Islet of Langerhans (tissue), 1 donor: ENCODE results near the gene KRT32.

Experiments used
- FAIRE-seq: peaks from one replicate; lab custom pipeline; 2011; peaks lifted over from hg19 to GRCh38; lab: Jason Lieb, UNC

The KRT32 gene

GRCh38 chr17:41466988-41467387 lies at the start of gene KRT32:
TSS of gene KRT32 (minus strand) at chr17:41467386. CDS start at chr17:41467325, 61 bp downstream.
- FAIRE-seq = no peak

- FAIRE-seq = no peak
Observed at GRCh38 chr17:41516830-41517283, 49.7 kb upstream of the KRT32 start.

- no peak for FAIRE-seq
Observed at GRCh38 chr17:41516147-41516829, 49.1 kb upstream of the KRT32 start.

- FAIRE-seq = no peak
Observed at GRCh38 chr17:41513168-41513547, 46.0 kb upstream of the KRT32 start.

- no peak for FAIRE-seq
Observed at GRCh38 chr17:41512546-41513167, 45.5 kb upstream of the KRT32 start.

GRCh38 chr17:41511716-41512115 lies 44.5 kb upstream of the KRT32 start:
- no peak for FAIRE-seq

GRCh38 chr17:41511116-41511515 lies 43.9 kb upstream of the KRT32 start:
- FAIRE-seq = no peak

- no peak for FAIRE-seq
Observed at GRCh38 chr17:41510251-41511065, 43.3 kb upstream of the KRT32 start.

- FAIRE-seq = no peak
Observed at GRCh38 chr17:41507315-41507880, 40.2 kb upstream of the KRT32 start.

- FAIRE-seq = no peak
Observed at GRCh38 chr17:41505809-41506767, 38.9 kb upstream of the KRT32 start.

- no peak for FAIRE-seq
Observed at GRCh38 chr17:41505007-41505808, 38.0 kb upstream of the KRT32 start, which contains the start of gene KRT13. TSS of gene KRT13 (minus strand) at chr17:41505612. CDS start at chr17:41505550, 62 bp downstream.

- FAIRE-seq = no peak
Observed at GRCh38 chr17:41504246-41504977, 37.2 kb upstream of the KRT32 start.

- no peak for FAIRE-seq
Observed at GRCh38 chr17:41503202-41503601, 36.0 kb upstream of the KRT32 start.

GRCh38 chr17:41500131-41500911 lies 33.1 kb upstream of the KRT32 start:
- FAIRE-seq = no peak

- no peak for FAIRE-seq
Observed at GRCh38 chr17:41499714-41500113, 32.5 kb upstream of the KRT32 start.

- no peak for FAIRE-seq
Observed at GRCh38 chr17:41498276-41498675, 31.1 kb upstream of the KRT32 start.

- FAIRE-seq = no peak
Observed at GRCh38 chr17:41496803-41497484, 29.8 kb upstream of the KRT32 start.

- FAIRE-seq = no peak
Observed at GRCh38 chr17:41494524-41494923, 27.3 kb upstream of the KRT32 start.

GRCh38 chr17:41492771-41493170 lies 25.6 kb upstream of the KRT32 start:
- no peak for FAIRE-seq
